OCI-M1 (cell line): ENCODE measurements around the gene SPDYE4.

Experiments used
- DNase-seq: peaks from one replicate; lab custom pipeline; 2025; lab: John Stamatoyannopoulos, UW

Gene SPDYE4

GRCh38 chr17:8712698-8713097, 45.6 kb downstream of the SPDYE4 start:
- DNase-seq, result peak; percentile 23

- no peak for DNase-seq
Measured at GRCh38 chr17:8711291-8711690, 47.1 kb downstream of the SPDYE4 start.

GRCh38 chr17:8710813-8711212, 47.5 kb downstream of the SPDYE4 start:
- DNase-seq, result no peak

- DNase-seq, result peak; percentile 25
Measured at GRCh38 chr17:8709006-8709405, 49.3 kb downstream of the SPDYE4 start.

GRCh38 chr17:8708025-8708461, 50.3 kb downstream of the SPDYE4 start:
- peak; percentile 56 for DNase-seq

GRCh38 chr17:8707332-8708024, 50.9 kb downstream of the SPDYE4 start:
- no peak for DNase-seq

GRCh38 chr17:8706431-8706830, 51.9 kb downstream of the SPDYE4 start:
- DNase-seq, result no peak

GRCh38 chr17:8705427-8705826, 52.9 kb downstream of the SPDYE4 start:
- no peak for DNase-seq

- DNase-seq, result no peak
Measured at GRCh38 chr17:8703001-8703400, 55.3 kb downstream of the SPDYE4 start.

GRCh38 chr17:8701754-8702153, 56.6 kb downstream of the SPDYE4 start:
- no peak for DNase-seq

GRCh38 chr17:8701221-8701620, 57.1 kb downstream of the SPDYE4 start:
- DNase-seq, result no peak
